Stimulated activated CD4-positive, alpha-beta T cell treated with anti-CD3 and anti-CD28 coated beads, Interleukin-1b, Interleukin-23, amount 100 ng/mL, for 24 hours (primary cell): ENCODE results near the gene TCN2.
"Not testable (repeated sequence)": the region's sequence is repeated elsewhere in the genome, so short reads cannot be mapped to it uniquely, and the experiment has no call there.

Experiments
- DNase-seq, 4 experiments: peaks; one replicate each; pipeline ENCODE4 v3.0.0-alpha.2; 2020; ENCODE audit warnings: low read depth in 4 of 4, low spot score in 1 of 4

The TCN2 gene

DNA sequence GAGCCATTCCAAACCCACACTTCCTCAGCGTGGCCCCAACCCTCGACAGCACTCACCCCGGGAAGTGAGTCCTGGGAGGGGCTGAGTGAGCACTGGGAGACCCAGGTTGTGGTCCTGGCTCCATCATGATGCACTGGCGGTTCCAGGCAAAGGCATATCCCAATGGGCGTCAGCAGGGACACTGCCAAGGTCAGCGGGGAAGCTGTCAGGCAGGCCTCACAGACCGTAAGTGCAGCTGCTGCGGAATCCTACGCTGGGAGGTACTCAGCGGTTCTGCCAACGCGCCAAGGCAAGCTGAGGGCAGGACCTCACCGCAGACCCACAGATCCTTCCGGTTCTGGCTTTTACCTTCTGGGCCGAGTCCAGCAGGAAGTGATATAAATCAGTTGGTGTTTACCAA is 31.1 kb upstream of the TCN2 start:
- no peak for DNase-seq

GRCh38 chr22:30578481-30578880 is 28.5 kb upstream of the TCN2 start:
- DNase-seq, result no peak

DNA sequence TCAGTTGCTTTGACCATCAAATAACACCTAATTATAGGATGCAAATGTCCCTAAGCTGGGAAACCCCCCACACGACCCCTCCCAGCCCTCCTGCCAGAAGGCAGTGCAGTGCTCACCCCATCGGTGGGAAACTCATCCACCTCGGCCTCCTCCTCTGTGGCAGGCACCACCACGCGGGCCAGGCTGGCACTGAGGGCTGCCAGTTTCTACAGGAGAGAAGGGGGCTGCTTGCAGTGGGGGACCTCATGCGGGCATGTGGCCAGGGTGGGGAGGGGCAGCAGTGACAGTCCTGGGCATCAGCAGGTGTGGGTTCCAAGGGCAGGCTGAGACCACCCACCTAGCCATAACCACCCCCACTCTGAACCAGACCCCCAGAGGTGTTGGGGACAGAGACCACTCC is 26.1 kb upstream of the TCN2 start:
- no peak for DNase-seq

- no peak for DNase-seq
Observed at GRCh38 chr22:30582051-30582450, 24.9 kb upstream of the TCN2 start.

DNA sequence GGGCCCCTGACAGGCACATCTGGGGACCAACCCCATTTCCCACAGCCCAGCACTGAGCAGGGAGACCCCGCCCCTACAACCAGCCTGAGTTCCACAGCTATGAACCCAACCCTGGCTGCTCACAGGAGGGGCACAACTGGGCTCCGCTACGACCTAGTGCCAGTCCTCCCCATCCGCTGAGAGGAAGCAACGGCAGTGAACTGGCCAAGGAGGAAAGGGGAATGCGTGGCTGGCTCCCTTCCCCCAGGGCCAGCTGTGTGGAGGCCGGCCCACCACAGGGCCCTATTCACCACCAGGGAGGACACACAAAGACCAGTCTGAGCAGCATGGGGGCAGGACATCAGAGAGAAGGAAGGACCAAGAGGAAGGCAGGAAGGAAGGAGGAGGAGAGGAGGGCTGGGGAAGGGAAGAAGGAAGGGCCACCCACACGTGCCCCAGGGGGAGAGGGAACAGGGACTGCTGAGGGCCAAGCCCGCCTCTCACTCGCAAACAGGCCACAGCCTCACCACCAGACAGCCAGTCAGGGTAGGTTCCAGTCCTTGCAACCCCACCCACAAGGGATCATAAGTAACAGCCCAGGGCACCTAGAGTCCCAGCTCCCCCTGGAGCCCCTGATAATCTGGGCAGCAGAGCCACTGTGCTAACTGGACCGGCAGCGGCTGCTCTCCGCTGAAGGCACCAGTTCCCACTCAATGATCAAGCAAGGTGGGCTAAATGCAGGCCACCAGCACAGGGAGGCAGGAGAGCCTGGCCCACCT is 24.0 kb upstream of the TCN2 start:
- no peak for DNase-seq

- DNase-seq, result no peak
Observed at GRCh38 chr22:30584441-30584840, 22.5 kb upstream of the TCN2 start.

DNA sequence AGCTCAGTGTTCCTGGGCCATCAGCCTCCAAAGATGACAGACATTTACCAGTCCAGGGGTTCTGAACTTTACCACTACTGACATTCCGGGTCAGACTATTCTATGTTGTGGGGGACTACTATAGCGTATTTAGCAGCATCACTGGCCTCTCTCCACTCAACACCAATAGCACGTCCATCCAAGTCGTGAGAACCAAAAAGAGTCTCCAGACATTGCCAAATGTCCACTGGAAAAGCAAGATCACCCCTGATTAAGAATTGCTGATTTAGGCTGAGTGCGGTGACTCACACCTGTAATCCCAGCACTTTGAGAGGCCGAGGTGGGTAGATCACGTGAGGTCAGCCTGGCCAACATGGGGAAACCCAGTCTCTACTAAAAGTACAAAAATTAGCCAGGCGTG is 20.6 kb upstream of the TCN2 start:
- no peak for DNase-seq

DNA sequence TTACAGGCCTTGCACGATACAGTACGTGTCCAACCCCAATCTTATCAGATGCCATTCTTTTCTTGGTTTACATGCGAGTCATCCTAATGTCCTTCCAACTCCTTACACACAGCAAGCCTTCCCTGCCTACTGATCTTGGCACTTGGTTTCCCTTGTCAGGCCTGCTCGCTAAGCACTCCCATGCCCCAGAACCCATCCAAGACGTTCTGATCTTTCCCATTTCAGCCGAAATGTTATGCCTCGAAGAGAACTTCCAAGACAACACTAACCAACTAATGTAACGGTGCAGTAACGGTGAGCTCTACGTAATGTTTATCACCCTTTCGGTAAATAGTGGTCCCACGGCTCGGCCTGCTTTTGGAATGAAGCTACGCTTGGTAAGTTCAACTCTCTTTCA is 15.8 kb upstream of the TCN2 start:
- no peak for DNase-seq

GRCh38 chr22:30591588-30592359 is 15.2 kb upstream of the TCN2 start, which contains the start of gene PES1:
PES1 (minus strand) TSS chr22:30591910; CDS start chr22:30591833, 77 bp downstream.
- peak; percentile 81 to 89 (median 87) for DNase-seq

GRCh38 chr22:30592360-30592713 is 14.6 kb upstream of the TCN2 start:
- not testable (repeated sequence) for DNase-seq

DNA sequence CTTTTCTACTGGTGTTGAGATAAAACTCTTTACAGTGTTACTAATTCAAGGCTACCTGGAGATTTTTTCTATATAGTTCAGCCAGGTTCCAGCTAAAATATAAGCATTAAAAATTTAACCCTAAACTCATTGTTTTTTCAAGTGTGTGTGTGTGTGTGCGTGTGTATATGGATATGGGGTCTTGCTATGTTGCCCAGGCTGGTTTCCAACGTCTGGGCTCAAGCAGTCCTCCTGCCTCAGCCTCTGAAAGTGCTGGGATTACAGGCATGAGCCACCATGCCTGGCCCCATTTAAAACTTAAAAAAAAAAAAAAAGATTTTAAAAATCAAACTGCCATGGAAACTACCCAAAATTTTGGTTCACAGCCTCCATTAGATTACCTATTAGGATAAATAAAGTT is 10.8 kb upstream of the TCN2 start:
- DNase-seq, result no peak

DNA sequence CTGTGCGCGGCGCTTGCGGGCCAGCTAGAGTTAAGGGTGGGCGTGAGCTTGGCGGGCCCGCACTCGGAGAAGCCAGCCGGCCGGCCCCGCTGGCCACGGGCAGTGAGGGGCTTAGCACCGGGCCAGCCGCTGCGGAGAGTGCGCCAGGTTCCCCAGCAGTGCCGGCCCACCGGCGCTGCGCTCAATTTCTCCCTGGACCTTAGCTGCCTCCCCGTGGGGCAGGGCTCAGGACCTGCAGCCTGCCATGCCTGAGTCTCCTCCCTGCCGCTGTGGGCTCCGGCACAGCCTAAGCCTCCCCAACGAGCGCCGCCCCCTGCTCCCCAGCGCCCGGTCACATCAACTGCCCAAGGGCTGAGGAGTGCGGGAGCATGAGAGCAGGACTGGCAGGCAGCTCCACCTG is 10.1 kb upstream of the TCN2 start:
- no peak for DNase-seq

GRCh38 chr22:30598986-30599385 is 8.0 kb upstream of the TCN2 start:
- no peak for DNase-seq

DNA sequence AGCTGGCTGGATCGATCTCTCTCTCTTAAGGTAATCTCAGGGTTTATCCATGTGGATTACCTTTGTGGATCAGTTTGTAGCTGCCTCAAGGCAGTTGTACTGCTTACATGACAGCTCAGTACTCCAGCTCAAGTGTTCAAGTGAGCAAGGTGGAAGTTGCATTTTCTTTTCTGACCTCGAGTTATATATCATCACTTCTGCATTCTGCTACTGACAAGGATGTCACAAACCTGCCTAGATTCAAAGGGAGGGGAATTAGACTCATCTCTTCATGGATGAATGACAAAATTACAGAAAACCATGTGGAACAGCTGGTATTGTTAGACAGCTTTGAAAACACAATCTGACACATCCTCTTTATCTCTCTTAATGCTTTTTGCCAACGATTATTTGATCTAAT is 6.1 kb upstream of the TCN2 start:
- no peak for DNase-seq

GRCh38 chr22:30601464-30601863 is 5.5 kb upstream of the TCN2 start:
- no peak for DNase-seq

GRCh38 chr22:30602049-30602448 is 4.9 kb upstream of the TCN2 start:
- DNase-seq, result no peak

- DNase-seq, result no peak
Observed at GRCh38 chr22:30603801-30604200, 3.2 kb upstream of the TCN2 start.

- no peak for DNase-seq
Observed at GRCh38 chr22:30604723-30605122, 2.3 kb upstream of the TCN2 start.

DNA sequence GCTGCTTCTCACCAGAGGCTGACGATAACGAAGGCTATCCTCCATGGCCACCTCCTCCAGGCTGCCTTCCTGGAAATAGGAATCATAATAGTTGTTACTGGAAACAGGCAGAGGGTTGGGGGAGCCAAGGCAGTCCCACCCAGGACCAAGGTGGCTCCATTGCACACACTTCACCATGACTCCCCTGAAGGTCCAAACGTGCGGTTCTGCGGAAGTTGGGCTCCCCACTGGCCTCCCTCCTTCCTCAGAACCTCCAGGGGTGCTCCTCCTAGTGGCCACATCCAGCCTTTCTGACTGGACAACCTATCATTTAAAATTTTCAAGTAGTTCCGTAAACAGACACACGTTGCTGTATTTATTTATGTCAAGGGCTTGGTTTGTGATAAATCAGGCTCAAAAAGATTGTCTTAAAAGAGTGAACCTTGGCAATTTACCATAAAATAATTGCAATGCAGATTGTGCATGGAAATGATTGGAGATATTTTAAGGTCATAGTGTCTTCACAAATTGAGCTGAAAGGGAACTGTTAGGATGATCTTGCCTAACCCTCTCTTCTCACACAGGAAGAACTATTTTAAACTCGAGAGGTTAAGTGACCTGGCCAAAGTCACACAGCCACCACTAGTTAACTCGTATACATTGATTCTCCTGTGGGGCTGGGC is 1.4 kb upstream of the TCN2 start:
- peak in 2 of 4 experiments; percentile 17 to 26 for DNase-seq

DNA sequence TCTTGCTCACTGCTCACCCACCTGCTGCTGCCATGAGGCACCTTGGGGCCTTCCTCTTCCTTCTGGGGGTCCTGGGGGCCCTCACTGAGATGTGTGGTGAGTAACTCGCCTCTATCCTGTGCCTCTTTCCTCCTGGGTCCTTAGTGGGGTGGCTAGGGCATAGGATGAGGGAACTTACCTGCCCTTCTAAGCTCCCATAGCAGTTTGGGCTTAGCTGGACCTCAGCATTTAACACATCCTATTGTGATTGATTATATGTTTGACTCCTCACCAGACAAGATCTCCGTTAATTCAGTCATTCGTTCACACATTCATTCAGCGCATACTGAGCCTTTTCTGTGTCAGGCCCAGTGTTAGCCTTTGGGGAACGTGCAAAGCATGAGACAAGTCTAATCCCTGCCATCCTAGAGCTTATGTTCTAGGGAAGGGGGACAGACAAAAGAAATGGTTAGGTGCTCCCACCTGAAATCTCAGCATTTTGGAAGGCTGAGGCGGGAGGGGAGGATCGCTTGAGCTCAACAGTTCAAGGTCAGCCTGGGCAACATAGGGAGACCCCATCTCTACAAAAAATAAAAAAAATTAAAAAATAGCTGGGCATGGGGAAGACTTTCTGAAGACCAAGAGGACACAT is 441 bp downstream of the TCN2 start:
- no peak for DNase-seq

- DNase-seq, result no peak
Observed at GRCh38 chr22:30607939-30608338, 965 bp downstream of the TCN2 start.
